ENCODE measurements around the gene DDIT3. TPM values are rescaled to one million over a fixed set of nuclear protein-coding genes. Genes with fewer than 3 reads are reported as not detected.
A peak's percentile ranks its signal among the peaks of the same experiment; 100 is the strongest.

DDIT3 gene
- polyA plus RNA-seq, 4 donors = 41.1 to 105 (median 46.9) TPM

- Histone ChIP-seq H3K36me3 (ENCODE audit: control insufficient read depth in 3 of 3, insufficient read depth in 2 of 3, low read depth in 1 of 3, low read length in 3 of 3) (peaks cover 0 to 8% (median 0%) of the 10 kb centered on the region in 3 donors), H3K4me1 (ENCODE audit: control insufficient read depth in 3 of 3, insufficient read depth in 2 of 3, low read depth in 1 of 3, low read length in 2 of 3) (peaks cover 0 to 23% (median 2%) of the 10 kb centered on the region in 3 donors), H3K4me3 (ENCODE audit: low read depth in 1 of 3, low read length in 3 of 3) (peak overlapping the region; percentile 32 to 48 (median 35)), H3K27me3 (ENCODE audit: control insufficient read depth in 3 of 3, insufficient read depth in 3 of 3, low read length in 3 of 3) (peaks cover 0 to 52% (median 0%) of the 10 kb centered on the region in 3 donors), H3K27ac (ENCODE audit: low read depth in 1 of 3, low read length in 2 of 3) (peak overlapping the region in 2 of 3 donors; percentile 12 to 83), H3K9me3 (ENCODE audit: control insufficient read depth in 2 of 2, insufficient read depth in 1 of 2, low read depth in 1 of 2, low read length in 1 of 2) (no peaks in the 10 kb centered on the region)
- FAIRE-seq (no peak), DNase-seq (no peak)
- WGBS, 3 donors = 14 to 24% (median 19%) methylated on average over 27 to 29 of the region's 29 CpGs
Observed at GRCh38 chr12:57476162-57476992, 43.9 kb downstream of the DDIT3 start.

- DNase-seq (peak in 1 of 2 donors; percentile 77), FAIRE-seq (no peak)
- Histone ChIP-seq H3K4me1 (ENCODE audit: control insufficient read depth in 3 of 3, insufficient read depth in 2 of 3, low read depth in 1 of 3, low read length in 2 of 3) (peaks cover 0 to 32% (median 5%) of the 10 kb centered on the region in 3 donors), H3K4me3 (ENCODE audit: low read depth in 1 of 3, low read length in 3 of 3) (peak overlapping the region; percentile 8 to 48 (median 35)), H3K36me3 (ENCODE audit: control insufficient read depth in 3 of 3, insufficient read depth in 2 of 3, low read depth in 1 of 3, low read length in 3 of 3) (peaks cover 0 to 15% (median 0%) of the 10 kb centered on the region in 3 donors), H3K27me3 (ENCODE audit: control insufficient read depth in 3 of 3, insufficient read depth in 3 of 3, low read length in 3 of 3) (peaks cover 0 to 49% (median 0%) of the 10 kb centered on the region in 3 donors), H3K9me3 (ENCODE audit: control insufficient read depth in 2 of 2, insufficient read depth in 1 of 2, low read depth in 1 of 2, low read length in 1 of 2) (no peaks in the 10 kb centered on the region), H3K27ac (ENCODE audit: low read depth in 1 of 3, low read length in 2 of 3) (peak overlapping the region in 1 of 3 donors; percentile 12)
- WGBS, 3 donors = 7 to 19% (median 12%) methylated on average over 64 to 84 of the region's 84 CpGs
Observed at GRCh38 chr12:57475271-57476161, 44.8 kb downstream of the DDIT3 start.

GRCh38 chr12:57474862-57475261 is 45.5 kb downstream of the DDIT3 start:
- no peak for FAIRE-seq
- H3K4me3 ChIP-seq (ENCODE audit: low read depth in 1 of 3, low read length in 3 of 3) = peak overlapping the region in 1 of 3 donors; percentile 35
- peaks cover 0 to 37% (median 8%) of the 10 kb centered on the region in 3 donors for H3K4me1 ChIP-seq (ENCODE audit: control insufficient read depth in 3 of 3, insufficient read depth in 2 of 3, low read depth in 1 of 3, low read length in 2 of 3)
- no peak overlapping the region for H3K27ac ChIP-seq (ENCODE audit: low read depth in 1 of 3, low read length in 2 of 3)
- no peaks in the 10 kb centered on the region for H3K9me3 ChIP-seq (ENCODE audit: control insufficient read depth in 2 of 2, insufficient read depth in 1 of 2, low read depth in 1 of 2, low read length in 1 of 2)
- WGBS, 3 donors = 18 to 58% (median 34%) methylated on average over 7 of the region's 7 CpGs
- no peak for DNase-seq
- H3K27me3 ChIP-seq (ENCODE audit: control insufficient read depth in 3 of 3, insufficient read depth in 3 of 3, low read length in 3 of 3) = peaks cover 0 to 49% (median 0%) of the 10 kb centered on the region in 3 donors
- H3K36me3 ChIP-seq (ENCODE audit: control insufficient read depth in 3 of 3, insufficient read depth in 2 of 3, low read depth in 1 of 3, low read length in 3 of 3) = peaks cover 0 to 15% (median 0%) of the 10 kb centered on the region in 3 donors

- DNase-seq (peak in 1 of 2 donors; percentile 9), FAIRE-seq (no peak)
- WGBS, 3 donors = 42 to 71% (median 53%) methylated on average over 8 of the region's 8 CpGs
- H3K9me3 ChIP-seq (ENCODE audit: control insufficient read depth in 2 of 2, insufficient read depth in 1 of 2, low read depth in 1 of 2, low read length in 1 of 2) = no peaks in the 10 kb centered on the region
- H3K36me3 ChIP-seq (ENCODE audit: control insufficient read depth in 3 of 3, insufficient read depth in 2 of 3, low read depth in 1 of 3, low read length in 3 of 3) = peaks cover 0 to 16% (median 0%) of the 10 kb centered on the region in 3 donors
- peaks cover 0 to 47% (median 0%) of the 10 kb centered on the region in 3 donors for H3K27me3 ChIP-seq (ENCODE audit: control insufficient read depth in 3 of 3, insufficient read depth in 3 of 3, low read length in 3 of 3)
- peaks cover 0 to 39% (median 8%) of the 10 kb centered on the region in 3 donors for H3K4me1 ChIP-seq (ENCODE audit: control insufficient read depth in 3 of 3, insufficient read depth in 2 of 3, low read depth in 1 of 3, low read length in 2 of 3)
- no peak overlapping the region for H3K27ac ChIP-seq (ENCODE audit: low read depth in 1 of 3, low read length in 2 of 3)
- no peak overlapping the region for H3K4me3 ChIP-seq (ENCODE audit: low read depth in 1 of 3, low read length in 3 of 3)
Observed at GRCh38 chr12:57474430-57474829, 45.9 kb downstream of the DDIT3 start.

GRCh38 chr12:57473886-57474285 is 46.4 kb downstream of the DDIT3 start:
- H3K27me3 ChIP-seq (ENCODE audit: control insufficient read depth in 3 of 3, insufficient read depth in 3 of 3, low read length in 3 of 3) = peaks cover 0 to 44% (median 0%) of the 10 kb centered on the region in 3 donors
- no peaks in the 10 kb centered on the region for H3K9me3 ChIP-seq (ENCODE audit: control insufficient read depth in 2 of 2, insufficient read depth in 1 of 2, low read depth in 1 of 2, low read length in 1 of 2)
- H3K27ac ChIP-seq (ENCODE audit: low read depth in 1 of 3, low read length in 2 of 3) = no peak overlapping the region
- DNase-seq = no peak
- no peak overlapping the region for H3K4me3 ChIP-seq (ENCODE audit: low read depth in 1 of 3, low read length in 3 of 3)
- FAIRE-seq = no peak
- peaks cover 0 to 18% (median 0%) of the 10 kb centered on the region in 3 donors for H3K36me3 ChIP-seq (ENCODE audit: control insufficient read depth in 3 of 3, insufficient read depth in 2 of 3, low read depth in 1 of 3, low read length in 3 of 3)
- WGBS, 3 donors = 89 to 91% (median 91%) methylated on average over 5 of the region's 5 CpGs
- peaks cover 0 to 41% (median 8%) of the 10 kb centered on the region in 3 donors for H3K4me1 ChIP-seq (ENCODE audit: control insufficient read depth in 3 of 3, insufficient read depth in 2 of 3, low read depth in 1 of 3, low read length in 2 of 3)

GRCh38 chr12:57473392-57473791 is 46.9 kb downstream of the DDIT3 start:
- FAIRE-seq (no peak), DNase-seq (no peak)
- Histone ChIP-seq H3K27me3 (ENCODE audit: control insufficient read depth in 3 of 3, insufficient read depth in 3 of 3, low read length in 3 of 3) (peaks cover 0 to 43% (median 0%) of the 10 kb centered on the region in 3 donors), H3K9me3 (ENCODE audit: control insufficient read depth in 2 of 2, insufficient read depth in 1 of 2, low read depth in 1 of 2, low read length in 1 of 2) (no peaks in the 10 kb centered on the region), H3K36me3 (ENCODE audit: control insufficient read depth in 3 of 3, insufficient read depth in 2 of 3, low read depth in 1 of 3, low read length in 3 of 3) (peaks cover 0 to 18% (median 0%) of the 10 kb centered on the region in 3 donors), H3K4me3 (ENCODE audit: low read depth in 1 of 3, low read length in 3 of 3) (no peak overlapping the region), H3K4me1 (ENCODE audit: control insufficient read depth in 3 of 3, insufficient read depth in 2 of 3, low read depth in 1 of 3, low read length in 2 of 3) (peaks cover 0 to 41% (median 8%) of the 10 kb centered on the region in 3 donors), H3K27ac (ENCODE audit: low read depth in 1 of 3, low read length in 2 of 3) (no peak overlapping the region)
- WGBS, 3 donors = 49 to 63% (median 52%) methylated on average over 3 of the region's 3 CpGs

GRCh38 chr12:57472391-57472790 is 47.9 kb downstream of the DDIT3 start:
- no peak overlapping the region for H3K4me3 ChIP-seq (ENCODE audit: low read depth in 1 of 3, low read length in 3 of 3)
- H3K36me3 ChIP-seq (ENCODE audit: control insufficient read depth in 3 of 3, insufficient read depth in 2 of 3, low read depth in 1 of 3, low read length in 3 of 3) = peaks cover 0 to 25% (median 0%) of the 10 kb centered on the region in 3 donors
- H3K27me3 ChIP-seq (ENCODE audit: control insufficient read depth in 3 of 3, insufficient read depth in 3 of 3, low read length in 3 of 3) = peaks cover 0 to 41% (median 0%) of the 10 kb centered on the region in 3 donors
- no peak for FAIRE-seq
- H3K9me3 ChIP-seq (ENCODE audit: control insufficient read depth in 2 of 2, insufficient read depth in 1 of 2, low read depth in 1 of 2, low read length in 1 of 2) = no peaks in the 10 kb centered on the region
- H3K4me1 ChIP-seq (ENCODE audit: control insufficient read depth in 3 of 3, insufficient read depth in 2 of 3, low read depth in 1 of 3, low read length in 2 of 3) = peaks cover 0 to 41% (median 8%) of the 10 kb centered on the region in 3 donors
- no peak for DNase-seq
- no peak overlapping the region for H3K27ac ChIP-seq (ENCODE audit: low read depth in 1 of 3, low read length in 2 of 3)
- 71 to 77% (median 77%) methylated on average over 3 of the region's 3 CpGs for WGBS, 3 donors

GRCh38 chr12:57471661-57472060 is 48.7 kb downstream of the DDIT3 start:
- Histone ChIP-seq H3K36me3 (ENCODE audit: control insufficient read depth in 3 of 3, insufficient read depth in 2 of 3, low read depth in 1 of 3, low read length in 3 of 3) (peaks cover 0 to 26% (median 0%) of the 10 kb centered on the region in 3 donors), H3K27me3 (ENCODE audit: control insufficient read depth in 3 of 3, insufficient read depth in 3 of 3, low read length in 3 of 3) (peaks cover 0 to 34% (median 0%) of the 10 kb centered on the region in 3 donors), H3K27ac (ENCODE audit: low read depth in 1 of 3, low read length in 2 of 3) (peak overlapping the region in 2 of 3 donors; percentile 12 to 76), H3K9me3 (ENCODE audit: control insufficient read depth in 2 of 2, insufficient read depth in 1 of 2, low read depth in 1 of 2, low read length in 1 of 2) (no peaks in the 10 kb centered on the region), H3K4me3 (ENCODE audit: low read depth in 1 of 3, low read length in 3 of 3) (no peak overlapping the region), H3K4me1 (ENCODE audit: control insufficient read depth in 3 of 3, insufficient read depth in 2 of 3, low read depth in 1 of 3, low read length in 2 of 3) (peaks cover 0 to 41% (median 8%) of the 10 kb centered on the region in 3 donors)
- 71 to 91% (median 84%) methylated on average over 3 of the region's 3 CpGs for WGBS, 3 donors
- FAIRE-seq (no peak), DNase-seq (no peak)
